Measurements from ENCODE around the gene NPIPA5.
"Not testable (repeated sequence)": the region's sequence is repeated elsewhere in the genome, so short reads cannot be mapped to it uniquely, and the experiment has no call there.

NPIPA5 gene

GRCh38 chr16:15342337-15342736 lies 35.8 kb downstream of the NPIPA5 start:
- FAIRE-seq; DNase-seq (ENCODE audit: insufficient read length): not testable (repeated sequence)

GRCh38 chr16:15338986-15339385 lies 39.1 kb downstream of the NPIPA5 start:
- not testable (repeated sequence) for DNase-seq (ENCODE audit: insufficient read length); FAIRE-seq

- not testable (repeated sequence) for DNase-seq (ENCODE audit: insufficient read length); FAIRE-seq
These were observed 40.0 kb downstream of the NPIPA5 start for GRCh38 chr16:15337974-15338605.

- not testable (repeated sequence) for DNase-seq (ENCODE audit: insufficient read length); FAIRE-seq
These were observed 42.5 kb downstream of the NPIPA5 start for GRCh38 chr16:15335609-15336008.

- not testable (repeated sequence) for FAIRE-seq; DNase-seq (ENCODE audit: insufficient read length)
These were observed 44.1 kb downstream of the NPIPA5 start for GRCh38 chr16:15333969-15334368.

GRCh38 chr16:15330978-15331377 lies 47.1 kb downstream of the NPIPA5 start:
- not testable (repeated sequence) for DNase-seq (ENCODE audit: insufficient read length); FAIRE-seq

GRCh38 chr16:15324954-15325353 lies 53.1 kb downstream of the NPIPA5 start:
- FAIRE-seq; DNase-seq (ENCODE audit: insufficient read length): not testable (repeated sequence)

GRCh38 chr16:15323373-15323772 lies 54.7 kb downstream of the NPIPA5 start:
- not testable (repeated sequence) for DNase-seq (ENCODE audit: insufficient read length); FAIRE-seq

GRCh38 chr16:15321221-15321620 lies 56.9 kb downstream of the NPIPA5 start:
- DNase-seq (ENCODE audit: insufficient read length); FAIRE-seq: not testable (repeated sequence)

GRCh38 chr16:15314562-15314961 lies 63.5 kb downstream of the NPIPA5 start:
- FAIRE-seq; DNase-seq (ENCODE audit: insufficient read length): not testable (repeated sequence)

Data from GM12892 (cell line).